Esophagus muscularis mucosa (tissue), 4 donors: ENCODE data around the gene FMN2.

ENCODE experiments used
- EP300 ChIP-seq: sonication (generic); formaldehyde crosslinking; IDR thresholded peaks from one replicate; pipeline ENCODE4 v1.6.1; 2017; ENCODE audit warnings: antibody characterized with exemption
- POLR2A ChIP-seq: fragments of 450-650 bp; IDR thresholded peaks from one replicate; pipeline ENCODE4 v1.6.1; 2017; ENCODE audit warnings: antibody characterized with exemption, moderate library complexity, mild to moderate bottlenecking, low read depth
- POLR2AphosphoS5 ChIP-seq, 2 donors: sonication (generic); formaldehyde crosslinking; IDR thresholded peaks; one replicate each; pipeline ENCODE4 v1.6.1; 2017; ENCODE audit warnings: antibody characterized with exemption in 2 of 2
- TF ChIP-seq, protein P1 (sequence below), 3 experiments: fragments of 200-600 bp in 2 of 3; fragments of 450-650 bp in 1 of 3; sonication (generic) in 2 of 3; IDR thresholded peaks; one replicate each; pipeline ENCODE4 v1.5.1; 2017 to 2019; ENCODE audit warnings: antibody characterized with exemption in 3 of 3, mild to moderate bottlenecking in 2 of 3, moderate library complexity in 1 of 3

DNA sequence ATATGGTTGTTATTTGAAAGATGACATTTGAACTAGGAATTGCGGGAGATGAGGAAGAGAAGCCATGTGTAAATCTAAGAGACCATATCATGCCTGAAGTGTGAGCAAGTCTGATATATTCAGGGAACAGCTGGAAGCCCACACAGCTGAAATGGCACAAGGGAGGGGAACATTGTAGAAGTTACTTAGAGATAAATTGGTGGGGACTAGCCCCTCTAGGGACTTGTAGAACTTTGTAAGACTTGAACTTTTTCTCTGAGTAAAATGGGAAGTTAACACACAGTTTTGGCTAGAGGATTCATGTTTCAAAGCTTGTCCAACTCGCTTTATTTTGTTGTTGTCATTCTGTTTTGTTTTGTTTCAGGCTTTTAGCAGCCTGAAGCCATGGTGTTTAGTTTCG, 216.4 kb downstream of the FMN2 start:
- TF ChIP-seq POLR2A (no peak), POLR2AphosphoS5 (IDR thresholded peaks at IDR 0.05) (no peak), EP300 (no peak)
- TF ChIP-seq, protein P1, sequence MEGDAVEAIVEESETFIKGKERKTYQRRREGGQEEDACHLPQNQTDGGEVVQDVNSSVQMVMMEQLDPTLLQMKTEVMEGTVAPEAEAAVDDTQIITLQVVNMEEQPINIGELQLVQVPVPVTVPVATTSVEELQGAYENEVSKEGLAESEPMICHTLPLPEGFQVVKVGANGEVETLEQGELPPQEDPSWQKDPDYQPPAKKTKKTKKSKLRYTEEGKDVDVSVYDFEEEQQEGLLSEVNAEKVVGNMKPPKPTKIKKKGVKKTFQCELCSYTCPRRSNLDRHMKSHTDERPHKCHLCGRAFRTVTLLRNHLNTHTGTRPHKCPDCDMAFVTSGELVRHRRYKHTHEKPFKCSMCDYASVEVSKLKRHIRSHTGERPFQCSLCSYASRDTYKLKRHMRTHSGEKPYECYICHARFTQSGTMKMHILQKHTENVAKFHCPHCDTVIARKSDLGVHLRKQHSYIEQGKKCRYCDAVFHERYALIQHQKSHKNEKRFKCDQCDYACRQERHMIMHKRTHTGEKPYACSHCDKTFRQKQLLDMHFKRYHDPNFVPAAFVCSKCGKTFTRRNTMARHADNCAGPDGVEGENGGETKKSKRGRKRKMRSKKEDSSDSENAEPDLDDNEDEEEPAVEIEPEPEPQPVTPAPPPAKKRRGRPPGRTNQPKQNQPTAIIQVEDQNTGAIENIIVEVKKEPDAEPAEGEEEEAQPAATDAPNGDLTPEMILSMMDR (IDR thresholded peaks at IDR 0.05): no peak
